A673 (cell line): ENCODE results near the gene KRT2.

Experiments used
- EZH2 ChIP-seq: fragments of 200-600 bp; sonication (generic); IDR thresholded peaks from 2 replicates; pipeline ENCODE4 v1.6.1; 2017; ENCODE audit warnings: borderline replicate concordance, low read depth, mild to moderate bottlenecking, mixed read lengths, antibody characterized with exemption, low read length; ENCODE audit not compliant: poor library complexity, severe bottlenecking
- TF ChIP-seq, protein P1 (sequence below): fragments of 300-800, 200-600 bp; sonication (generic); conservative IDR thresholded peaks from 2 replicates; pipeline ENCODE4 v1.5.1; 2017; ENCODE audit warnings: low read depth, mild to moderate bottlenecking, antibody characterized with exemption, low read length, moderate library complexity, mixed read lengths

DNA sequence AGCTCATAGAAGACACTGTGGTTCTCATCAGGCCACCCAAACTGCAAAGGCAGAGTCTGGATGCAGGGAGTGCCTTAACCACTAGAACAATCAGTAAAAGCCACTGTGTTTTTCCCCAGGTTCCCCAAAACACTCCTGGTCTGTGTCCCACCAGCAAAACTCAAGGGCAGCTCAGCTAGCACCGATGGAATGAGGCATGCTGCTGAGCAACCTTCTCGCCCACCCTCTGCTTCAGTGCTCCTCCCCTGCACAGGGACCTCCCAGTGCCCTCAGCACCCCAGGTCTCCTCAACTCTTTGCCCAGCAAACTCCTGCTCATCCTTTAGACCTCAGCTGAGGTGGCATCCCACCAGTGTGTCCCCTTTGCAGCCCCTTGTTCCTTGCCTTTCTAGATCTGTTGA lies 47.4 kb upstream of the KRT2 start:
- TF ChIP-seq EZH2: no peak
- TF ChIP-seq, protein P1, sequence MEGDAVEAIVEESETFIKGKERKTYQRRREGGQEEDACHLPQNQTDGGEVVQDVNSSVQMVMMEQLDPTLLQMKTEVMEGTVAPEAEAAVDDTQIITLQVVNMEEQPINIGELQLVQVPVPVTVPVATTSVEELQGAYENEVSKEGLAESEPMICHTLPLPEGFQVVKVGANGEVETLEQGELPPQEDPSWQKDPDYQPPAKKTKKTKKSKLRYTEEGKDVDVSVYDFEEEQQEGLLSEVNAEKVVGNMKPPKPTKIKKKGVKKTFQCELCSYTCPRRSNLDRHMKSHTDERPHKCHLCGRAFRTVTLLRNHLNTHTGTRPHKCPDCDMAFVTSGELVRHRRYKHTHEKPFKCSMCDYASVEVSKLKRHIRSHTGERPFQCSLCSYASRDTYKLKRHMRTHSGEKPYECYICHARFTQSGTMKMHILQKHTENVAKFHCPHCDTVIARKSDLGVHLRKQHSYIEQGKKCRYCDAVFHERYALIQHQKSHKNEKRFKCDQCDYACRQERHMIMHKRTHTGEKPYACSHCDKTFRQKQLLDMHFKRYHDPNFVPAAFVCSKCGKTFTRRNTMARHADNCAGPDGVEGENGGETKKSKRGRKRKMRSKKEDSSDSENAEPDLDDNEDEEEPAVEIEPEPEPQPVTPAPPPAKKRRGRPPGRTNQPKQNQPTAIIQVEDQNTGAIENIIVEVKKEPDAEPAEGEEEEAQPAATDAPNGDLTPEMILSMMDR: no peak
